ENCODE measurements around the gene SLC7A1.
A peak's percentile ranks its signal among the peaks of the same experiment; 100 is the strongest.

Gene SLC7A1

GRCh38 chr13:29483623-29484022 lies 111.9 kb downstream of the SLC7A1 start:
- DNase-seq: no peak

- peak; percentile 60 for DNase-seq
Measured at GRCh38 chr13:29483211-29483610, 112.3 kb downstream of the SLC7A1 start.

- DNase-seq: no peak
Measured at GRCh38 chr13:29482504-29482903, 113.0 kb downstream of the SLC7A1 start.

- no peak for DNase-seq
Measured at GRCh38 chr13:29481603-29482002, 113.9 kb downstream of the SLC7A1 start.

GRCh38 chr13:29480893-29481525 lies 114.5 kb downstream of the SLC7A1 start:
- no peak for DNase-seq

- DNase-seq: no peak
Measured at GRCh38 chr13:29479716-29480492, 115.6 kb downstream of the SLC7A1 start.

- no peak for DNase-seq
Measured at GRCh38 chr13:29476046-29476445, 119.4 kb downstream of the SLC7A1 start.

GRCh38 chr13:29474991-29475390 lies 120.5 kb downstream of the SLC7A1 start:
- no peak for DNase-seq

- DNase-seq: no peak
Measured at GRCh38 chr13:29473166-29473565, 122.3 kb downstream of the SLC7A1 start.

GRCh38 chr13:29472332-29472961 lies 123.0 kb downstream of the SLC7A1 start:
- DNase-seq: peak; percentile 4

GRCh38 chr13:29471551-29471950 lies 123.9 kb downstream of the SLC7A1 start:
- no peak for DNase-seq

GRCh38 chr13:29465741-29466293 lies 129.7 kb downstream of the SLC7A1 start:
- no peak for DNase-seq

- DNase-seq: no peak
Measured at GRCh38 chr13:29464105-29464679, 131.3 kb downstream of the SLC7A1 start.

- no peak for DNase-seq
Measured at GRCh38 chr13:29459813-29460355, 135.6 kb downstream of the SLC7A1 start.
